Mesothelial cell of epicardium (in vitro differentiated cells): Measurements from ENCODE around the gene RAP1GAP. TPM values are rescaled to one million over a fixed set of nuclear protein-coding genes. Genes with fewer than 3 reads are reported as not detected.

ENCODE experiments used
- DNase-seq, 2 experiments: peaks; one replicate each; pipeline ENCODE4 v3.0.0; 2021; ENCODE audit warnings: low spot score in 2 of 2; ENCODE audit not compliant: unreplicated experiment in 2 of 2
- H3K27ac Mint-ChIP-seq: 2 replicates; pipeline ENCODE4 v1.8.0; 2021; ENCODE audit warnings: mixed read lengths
- H3K27me3 Mint-ChIP-seq: 2 replicates; pipeline ENCODE4 v1.8.0; 2021; ENCODE audit warnings: low read depth, mixed read lengths
- H3K36me3 Mint-ChIP-seq: 2 replicates; pipeline ENCODE4 v1.8.0; 2021; ENCODE audit warnings: mixed read lengths
- H3K4me1 Mint-ChIP-seq: 2 replicates; pipeline ENCODE4 v1.8.0; 2021; ENCODE audit warnings: mixed read lengths
- H3K4me3 Mint-ChIP-seq: 2 replicates; pipeline ENCODE4 v1.8.0; 2021; ENCODE audit warnings: mild to moderate bottlenecking, moderate library complexity, mixed read lengths
- H3K9me3 Mint-ChIP-seq: 2 replicates; pipeline ENCODE4 v1.8.0; 2021; ENCODE audit warnings: mixed read lengths
- CTCF ChIP-seq: fragments of 200-600 bp; sonication (generic); IDR thresholded peaks from one replicate; pipeline ENCODE4 v1.5.0; 2021; ENCODE audit warnings: antibody characterized with exemption; ENCODE audit not compliant: unreplicated experiment
- total RNA-seq: library from RNA; stranded (reverse); gene quantifications from 3 replicates; pipeline ENCODE4 v1.2.1, GENCODE V29; 2021

Gene RAP1GAP
- total RNA-seq, 1 donor from 2014 or later = 8.0 TPM

GRCh38 chr1:21618059-21618458 lies 51.1 kb downstream of the RAP1GAP start:
- Mint-ChIP-seq H3K27me3 (no peaks in the 10 kb centered on the region), H3K9me3 (no peaks in the 10 kb centered on the region), H3K36me3 (no peaks in the 10 kb centered on the region), H3K27ac (no peak overlapping the region), H3K4me3 (no peak overlapping the region), H3K4me1 (peaks cover 29% of the 10 kb centered on the region)
- TF ChIP-seq CTCF = no peak
- DNase-seq = no peak

- Mint-ChIP-seq H3K27ac (no peak overlapping the region), H3K4me1 (peaks cover 24% of the 10 kb centered on the region), H3K4me3 (no peak overlapping the region), H3K36me3 (no peaks in the 10 kb centered on the region), H3K27me3 (no peaks in the 10 kb centered on the region), H3K9me3 (no peaks in the 10 kb centered on the region)
- no peak for DNase-seq
- TF ChIP-seq CTCF = no peak
These were observed 51.9 kb downstream of the RAP1GAP start for GRCh38 chr1:21617126-21617738.

- DNase-seq = no peak
- TF ChIP-seq CTCF = no peak
- Mint-ChIP-seq H3K9me3 (no peaks in the 10 kb centered on the region), H3K27me3 (no peaks in the 10 kb centered on the region), H3K36me3 (no peaks in the 10 kb centered on the region), H3K4me1 (peaks cover 24% of the 10 kb centered on the region), H3K4me3 (no peak overlapping the region), H3K27ac (no peak overlapping the region)
These were observed 52.8 kb downstream of the RAP1GAP start for GRCh38 chr1:21616372-21616771.

- H3K36me3 Mint-ChIP-seq = no peaks in the 10 kb centered on the region
- H3K9me3 Mint-ChIP-seq = no peaks in the 10 kb centered on the region
- no peak for TF ChIP-seq CTCF
- DNase-seq = no peak
- no peaks in the 10 kb centered on the region for H3K27me3 Mint-ChIP-seq
- no peak overlapping the region for H3K4me3 Mint-ChIP-seq
- H3K27ac Mint-ChIP-seq = no peak overlapping the region
- peaks cover 14% of the 10 kb centered on the region for H3K4me1 Mint-ChIP-seq
These were observed 54.6 kb downstream of the RAP1GAP start for GRCh38 chr1:21614419-21615115.

- TF ChIP-seq CTCF = no peak
- no peak for DNase-seq
- Mint-ChIP-seq H3K27ac (no peak overlapping the region), H3K4me3 (no peak overlapping the region), H3K9me3 (no peaks in the 10 kb centered on the region), H3K4me1 (peaks cover 9% of the 10 kb centered on the region), H3K36me3 (no peaks in the 10 kb centered on the region), H3K27me3 (no peaks in the 10 kb centered on the region)
These were observed 55.9 kb downstream of the RAP1GAP start for GRCh38 chr1:21613072-21613867.
